DOHH2 (cell line): ENCODE results near the gene SLC9A8.
A peak's percentile ranks its signal among the peaks of the same experiment; 100 is the strongest.

ENCODE experiments used
- H3F3A ChIP-seq: fragments of 200-600 bp; sonication (generic), shearing (Covaris generic); 2 replicates; pipeline ENCODE4 v1.6.0; 2016; ENCODE audit warnings: antibody characterized with exemption, mild to moderate bottlenecking; ENCODE audit not compliant: control insufficient read depth, insufficient read depth
- H3K27ac ChIP-seq: fragments of 200-600 bp; sonication (generic); 2 replicates; pipeline ENCODE4 v1.5.1; 2014; ENCODE audit warnings: low read depth, mild to moderate bottlenecking, low read length, moderate library complexity
- H3K27me3 ChIP-seq: fragments of 200-600 bp; sonication (generic); 2 replicates; pipeline ENCODE4 v1.6.1; 2014; ENCODE audit warnings: mild to moderate bottlenecking, low read length, mixed read lengths; ENCODE audit not compliant: control insufficient read depth
- H3K36me3 ChIP-seq: fragments of 200-600 bp; sonication (generic); 2 replicates; pipeline ENCODE4 v1.6.1; 2014; ENCODE audit warnings: mild to moderate bottlenecking, low read length, moderate library complexity, mixed read lengths; ENCODE audit not compliant: control insufficient read depth
- H3K4me1 ChIP-seq: fragments of 200-600 bp; sonication (generic); 2 replicates; pipeline ENCODE4 v1.6.1; 2014; ENCODE audit warnings: mild to moderate bottlenecking, low read length, mixed read lengths; ENCODE audit not compliant: control insufficient read depth
- H3K4me2 ChIP-seq: fragments of 200-600 bp; sonication (generic); 2 replicates; pipeline ENCODE4 v1.6.0; 2014; ENCODE audit warnings: mild to moderate bottlenecking, low read length, moderate library complexity
- H3K4me3 ChIP-seq: fragments of 200-600 bp; sonication (generic); 2 replicates; pipeline ENCODE4 v1.5.1; 2014; ENCODE audit warnings: mild to moderate bottlenecking, low read length, mixed read lengths
- H3K79me2 ChIP-seq: fragments of 200-600 bp; sonication (generic); 2 replicates; pipeline ENCODE4 v1.6.1; 2014; ENCODE audit warnings: mild to moderate bottlenecking, low read length, mixed read lengths; ENCODE audit not compliant: control insufficient read depth
- H3K9me2 ChIP-seq: fragments of 200-600 bp; sonication (generic); replicated peaks from 2 replicates; pipeline ENCODE4 v1.6.1; 2014; ENCODE audit warnings: mild to moderate bottlenecking, low read length, mixed read lengths; ENCODE audit not compliant: control insufficient read depth
- H3K9me3 ChIP-seq: fragments of 200-600 bp; sonication (generic); 2 replicates; pipeline ENCODE4 v1.6.1; 2014; ENCODE audit warnings: antibody characterized with exemption, low read length, mixed read lengths; ENCODE audit not compliant: control insufficient read depth, insufficient read depth
- H4K20me1 ChIP-seq: fragments of 200-600 bp; sonication (generic); 2 replicates; pipeline ENCODE4 v1.6.0; 2014; ENCODE audit warnings: low read depth, mild to moderate bottlenecking, antibody characterized with exemption, low read length, moderate library complexity; ENCODE audit not compliant: control insufficient read depth, insufficient read depth
- EZH2phosphoT487 ChIP-seq: fragments of 200-600 bp; sonication (generic); IDR thresholded peaks from 2 replicates; pipeline ENCODE4 v1.6.1; 2017; ENCODE audit warnings: borderline replicate concordance, mild to moderate bottlenecking, antibody characterized with exemption, low read length, moderate library complexity, mixed read lengths
- TF ChIP-seq, protein P1 (sequence below): fragments of 200-600 bp; sonication (generic); IDR thresholded peaks from one replicate; pipeline ENCODE4 v1.5.1; 2014; ENCODE audit warnings: antibody characterized with exemption, mild to moderate bottlenecking, low read depth, low read length; ENCODE audit not compliant: poor library complexity, severe bottlenecking

SLC9A8 gene

DNA sequence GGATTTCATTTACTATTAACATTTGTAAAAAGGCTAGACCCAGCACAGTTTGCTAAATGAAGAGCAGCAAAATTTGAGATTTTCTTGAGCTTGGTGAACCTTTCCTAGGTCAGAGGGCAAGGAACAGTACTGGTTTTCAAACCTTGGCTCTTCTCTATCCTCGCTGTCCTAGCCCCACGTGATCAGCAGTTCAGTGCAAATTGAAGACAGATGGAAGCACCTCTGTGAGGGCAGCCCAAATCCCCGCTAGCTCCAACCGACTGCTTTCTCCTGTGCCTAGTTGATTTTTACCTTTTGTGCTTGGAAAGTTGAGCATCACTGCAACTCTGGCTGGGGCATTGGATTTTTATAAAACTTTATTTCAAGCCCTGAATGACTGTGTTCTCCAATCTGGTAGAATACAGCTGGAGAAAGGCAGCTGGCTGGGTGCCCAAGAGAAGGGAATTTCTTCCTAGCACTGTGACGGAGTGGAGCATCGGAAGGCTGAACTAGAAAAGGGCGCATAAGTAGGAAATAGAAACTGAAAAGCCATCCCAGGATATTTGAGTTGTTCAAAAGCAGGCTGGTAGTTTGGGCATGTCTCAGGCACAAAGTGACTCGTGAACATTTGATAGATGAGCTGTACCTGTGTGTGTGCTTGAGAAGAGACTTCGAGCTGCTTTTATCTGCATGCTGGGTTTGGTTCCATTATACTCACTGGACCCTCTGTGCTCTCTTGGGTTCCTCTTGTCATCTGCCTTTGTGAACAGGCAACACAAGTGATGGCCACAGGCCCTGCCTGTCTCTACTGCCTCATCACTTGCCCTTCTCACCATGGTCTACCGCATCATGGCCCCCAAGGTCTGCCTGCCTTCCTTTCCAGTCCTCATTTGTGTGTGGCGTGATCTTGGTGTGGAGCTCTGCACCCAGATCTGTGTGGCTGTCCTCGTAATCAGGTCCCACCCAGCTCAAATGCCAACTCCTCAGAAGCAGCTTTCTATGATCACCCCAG is 125.8 kb downstream of the SLC9A8 start:
- Histone ChIP-seq H3K4me3 (peak overlapping the region; percentile 89), H3F3A (peaks cover 14% of the 10 kb centered on the region), H3K79me2 (peaks cover 71% of the 10 kb centered on the region), H3K4me1 (peaks cover 36% of the 10 kb centered on the region), H3K9me2 (no peaks in the 10 kb centered on the region), H3K27me3 (no peaks in the 10 kb centered on the region), H3K9me3 (no peaks in the 10 kb centered on the region), H3K4me2 (peak overlapping the region; percentile 91), H3K36me3 (peaks cover 46% of the 10 kb centered on the region), H3K27ac (no peak overlapping the region), H4K20me1 (peaks cover 7% of the 10 kb centered on the region; the same call in 1 of the 2 replicates)
- TF ChIP-seq, protein P1, sequence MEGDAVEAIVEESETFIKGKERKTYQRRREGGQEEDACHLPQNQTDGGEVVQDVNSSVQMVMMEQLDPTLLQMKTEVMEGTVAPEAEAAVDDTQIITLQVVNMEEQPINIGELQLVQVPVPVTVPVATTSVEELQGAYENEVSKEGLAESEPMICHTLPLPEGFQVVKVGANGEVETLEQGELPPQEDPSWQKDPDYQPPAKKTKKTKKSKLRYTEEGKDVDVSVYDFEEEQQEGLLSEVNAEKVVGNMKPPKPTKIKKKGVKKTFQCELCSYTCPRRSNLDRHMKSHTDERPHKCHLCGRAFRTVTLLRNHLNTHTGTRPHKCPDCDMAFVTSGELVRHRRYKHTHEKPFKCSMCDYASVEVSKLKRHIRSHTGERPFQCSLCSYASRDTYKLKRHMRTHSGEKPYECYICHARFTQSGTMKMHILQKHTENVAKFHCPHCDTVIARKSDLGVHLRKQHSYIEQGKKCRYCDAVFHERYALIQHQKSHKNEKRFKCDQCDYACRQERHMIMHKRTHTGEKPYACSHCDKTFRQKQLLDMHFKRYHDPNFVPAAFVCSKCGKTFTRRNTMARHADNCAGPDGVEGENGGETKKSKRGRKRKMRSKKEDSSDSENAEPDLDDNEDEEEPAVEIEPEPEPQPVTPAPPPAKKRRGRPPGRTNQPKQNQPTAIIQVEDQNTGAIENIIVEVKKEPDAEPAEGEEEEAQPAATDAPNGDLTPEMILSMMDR: no peak
- TF ChIP-seq EZH2phosphoT487: no peak

- Histone ChIP-seq H3K4me1 (peaks cover 23% of the 10 kb centered on the region), H3K9me3 (no peaks in the 10 kb centered on the region), H4K20me1 (peaks cover 7% of the 10 kb centered on the region; the same call in 1 of the 2 replicates), H3K27ac (no peak overlapping the region), H3K4me3 (no peak overlapping the region), H3K27me3 (no peaks in the 10 kb centered on the region), H3K4me2 (no peak overlapping the region), H3K36me3 (peaks cover 68% of the 10 kb centered on the region), H3F3A (no peaks in the 10 kb centered on the region), H3K9me2 (no peaks in the 10 kb centered on the region), H3K79me2 (peaks cover 74% of the 10 kb centered on the region)
- no peak for TF ChIP-seq EZH2phosphoT487
- TF ChIP-seq, protein P1: no peak
Measured at GRCh38 chr20:49941456-49941855, 128.8 kb downstream of the SLC9A8 start.
